Measurements from ENCODE around the gene SLC28A3.

Gene SLC28A3

DNA sequence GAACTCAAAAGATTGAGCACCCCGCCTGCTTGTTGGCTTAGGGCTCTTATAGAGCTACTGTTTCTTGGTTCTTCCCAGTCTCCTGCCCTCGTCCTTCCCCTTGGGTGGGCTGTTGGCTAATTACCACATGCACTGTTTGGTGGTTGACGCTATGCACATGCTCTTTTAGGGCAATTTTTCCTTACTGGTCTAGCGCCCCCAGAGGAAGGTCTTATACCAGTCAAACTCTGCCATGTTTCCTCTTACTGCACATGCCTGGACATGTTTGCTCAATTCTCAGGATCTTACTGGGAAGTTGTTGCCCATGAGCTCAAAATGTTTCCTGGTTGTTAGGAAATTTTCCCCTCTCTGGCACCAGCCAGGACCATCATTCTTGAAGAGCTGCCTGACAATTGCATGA is 101.9 kb downstream of the SLC28A3 start:
- no peak for DNase-seq (ENCODE audit: low read depth in 2 of 2)

DNA sequence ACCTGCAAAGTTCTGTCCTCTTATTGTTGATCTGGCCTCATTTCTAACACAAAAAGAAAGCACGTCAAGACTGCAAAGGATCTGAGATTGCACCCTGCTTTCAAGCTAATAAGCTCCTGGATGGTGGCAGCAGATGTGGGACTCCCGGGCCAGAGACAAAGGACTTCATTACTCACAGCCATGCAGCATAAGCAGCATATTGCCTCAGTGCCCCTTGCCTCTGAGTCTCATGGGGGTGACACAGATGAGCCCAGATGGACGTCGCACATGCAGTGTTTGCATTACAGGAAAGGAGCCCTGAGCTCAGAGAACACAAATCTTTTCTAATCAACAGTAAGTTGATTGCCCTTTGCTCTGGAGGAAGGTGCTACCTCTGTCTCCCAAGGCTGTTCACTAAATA is 105.0 kb downstream of the SLC28A3 start:
- DNase-seq (ENCODE audit: low read depth in 2 of 2), result no peak

DNA sequence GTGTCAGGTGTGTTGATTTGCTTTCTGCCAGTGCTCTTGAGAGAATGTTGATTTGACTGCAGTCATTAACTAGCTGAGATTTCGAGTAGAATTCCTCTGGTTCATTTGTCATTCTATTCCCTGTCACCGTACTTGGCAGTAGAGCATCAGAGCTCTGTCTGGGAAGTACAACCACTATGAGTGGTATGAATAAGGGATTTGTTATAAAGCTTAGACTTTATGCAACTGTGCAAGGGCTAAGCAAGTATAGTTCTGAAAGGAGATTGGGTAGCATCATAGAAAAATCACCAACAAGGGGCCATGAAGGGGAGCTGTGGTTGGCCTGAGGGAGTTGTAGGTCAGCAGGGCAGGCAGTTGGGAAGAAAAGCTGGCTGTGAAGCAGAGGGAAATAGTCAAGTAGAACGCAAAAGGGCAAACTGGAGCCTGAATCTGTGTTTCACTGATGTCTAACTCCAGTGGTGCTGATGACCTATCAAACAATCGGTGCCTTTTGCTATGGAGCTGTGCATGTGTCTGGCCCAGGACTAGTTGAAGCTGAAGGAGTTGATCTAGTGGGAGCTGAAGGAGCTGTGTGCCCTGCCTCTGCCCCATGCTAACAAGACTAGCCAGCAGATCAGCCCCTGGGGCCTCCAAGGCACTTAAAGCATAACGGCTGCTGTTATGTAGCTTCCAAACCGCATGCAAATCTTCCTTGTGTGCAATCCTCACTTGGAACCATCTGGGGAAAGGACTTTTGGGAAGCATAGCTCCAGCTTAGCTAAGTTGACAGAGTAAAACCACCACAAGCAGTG is 110.0 kb downstream of the SLC28A3 start:
- no peak for DNase-seq (ENCODE audit: low read depth in 2 of 2)

DNA sequence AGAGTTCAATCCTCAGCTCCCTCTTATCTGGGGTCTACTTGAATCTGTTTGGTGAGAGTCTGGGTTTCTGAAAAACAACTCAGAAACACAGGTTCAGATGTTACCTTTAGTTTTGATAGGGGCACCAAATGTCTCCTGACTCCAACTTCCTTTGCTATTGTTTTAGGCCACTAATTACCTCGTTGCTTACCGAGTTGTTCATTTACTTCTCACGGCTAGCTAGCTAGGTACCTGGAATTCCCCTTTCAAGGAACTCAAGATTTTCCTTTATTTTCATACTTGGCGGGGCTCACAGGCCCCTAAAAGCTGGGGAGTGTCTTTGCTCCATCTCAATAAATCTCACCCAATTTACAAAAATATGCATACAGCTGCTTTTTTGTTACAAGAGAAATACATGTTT is 111.4 kb downstream of the SLC28A3 start:
- DNase-seq (ENCODE audit: low read depth in 2 of 2), result no peak

DNA sequence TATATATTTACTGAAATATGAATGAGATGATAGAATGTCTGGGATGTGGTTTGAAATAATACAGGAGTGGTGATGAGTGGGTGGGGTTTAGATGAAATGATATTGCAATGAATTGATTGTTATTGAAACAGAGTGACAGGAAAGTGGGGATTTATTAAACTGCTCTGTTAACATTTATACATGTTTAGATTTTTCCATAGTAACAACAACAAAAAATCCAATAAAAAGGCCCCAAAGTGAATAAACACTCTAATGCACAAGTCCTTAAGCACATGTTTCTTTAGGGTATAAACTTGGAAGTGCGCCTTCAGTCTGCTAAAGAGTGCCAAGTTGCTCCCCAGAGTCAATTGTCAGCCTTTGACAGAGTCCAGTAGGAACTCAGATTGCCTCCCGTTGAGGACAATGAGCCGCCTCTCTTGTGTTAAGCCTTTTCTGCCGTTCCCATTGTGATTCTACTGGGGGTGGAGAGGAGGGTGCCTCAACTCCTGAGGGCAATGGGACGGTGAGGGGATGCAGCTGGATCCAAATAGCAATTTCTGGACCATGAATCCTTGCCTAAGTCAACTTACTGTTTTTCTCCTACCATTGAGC is 112.3 kb downstream of the SLC28A3 start:
- DNase-seq (ENCODE audit: low read depth in 2 of 2), result no peak

DNA sequence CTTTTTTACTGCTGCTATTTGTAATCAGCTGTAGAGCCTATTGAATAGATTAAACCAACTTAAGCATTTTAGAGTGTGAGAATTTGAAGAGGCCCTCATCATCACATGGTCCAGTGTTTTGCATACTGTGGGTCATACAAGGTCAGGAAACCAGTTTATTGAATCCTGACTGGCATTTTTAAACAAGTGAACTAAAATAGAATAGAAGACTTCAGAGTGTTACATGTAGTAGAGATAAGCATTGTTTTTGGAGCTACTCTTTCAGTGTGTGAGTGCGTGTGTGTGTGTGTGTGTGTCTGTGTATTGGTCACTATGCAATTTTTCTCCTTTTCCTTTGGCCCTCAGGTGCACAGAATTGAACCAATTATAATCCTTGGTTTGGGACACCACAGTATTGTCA is 114.4 kb downstream of the SLC28A3 start:
- no peak for DNase-seq (ENCODE audit: low read depth in 2 of 2)
